B cell (primary cell): Measurements from ENCODE around the gene RFK.

Source experiments
- CTCF ChIP-seq: fragments of 200-600 bp; IDR thresholded peaks from one replicate; pipeline ENCODE4 v1.8.0; 2022; ENCODE audit warnings: antibody characterized with exemption, mild to moderate bottlenecking
- EZH2 ChIP-seq: IDR thresholded peaks from 2 replicates; pipeline ENCODE4 v1.6.1; 2012; ENCODE audit warnings: borderline replicate concordance, low read depth, mild to moderate bottlenecking, moderate library complexity, low read length; ENCODE audit not compliant: insufficient read depth, poor library complexity, severe bottlenecking

DNA sequence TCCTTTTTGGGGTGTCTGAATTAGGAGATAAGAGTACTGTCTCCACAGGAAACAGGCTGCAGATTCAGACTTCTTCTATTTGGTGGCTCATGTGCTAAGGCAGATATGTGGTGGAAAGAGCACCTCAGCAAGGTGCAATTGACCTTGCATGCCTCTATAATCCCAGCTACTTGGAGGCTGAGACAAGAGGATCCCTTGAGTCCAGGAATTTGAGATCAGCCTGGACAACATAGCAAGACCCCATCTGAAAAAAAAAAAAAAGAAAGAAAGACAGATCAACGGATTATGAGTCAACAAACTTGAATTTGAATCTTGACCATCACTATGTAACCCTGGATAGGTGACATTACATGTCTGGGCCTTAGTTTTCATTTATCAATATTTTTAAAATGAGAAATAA, 44.4 kb downstream of the RFK start:
- TF ChIP-seq CTCF (no peak), EZH2 (no peak)
